GM21576 (cell line): ENCODE data around the gene FBXL13.
"Not testable (repeated sequence)": the region's sequence is repeated elsewhere in the genome, so short reads cannot be mapped to it uniquely, and the experiment has no call there.

Experiments
- ATAC-seq: cut with Tn5 transposase; IDR thresholded peaks from one replicate; pipeline ENCODE4 v1.9.1; 2021; ENCODE audit warnings: mild to moderate bottlenecking, moderate library complexity; ENCODE audit not compliant: unreplicated experiment

Gene FBXL13

DNA sequence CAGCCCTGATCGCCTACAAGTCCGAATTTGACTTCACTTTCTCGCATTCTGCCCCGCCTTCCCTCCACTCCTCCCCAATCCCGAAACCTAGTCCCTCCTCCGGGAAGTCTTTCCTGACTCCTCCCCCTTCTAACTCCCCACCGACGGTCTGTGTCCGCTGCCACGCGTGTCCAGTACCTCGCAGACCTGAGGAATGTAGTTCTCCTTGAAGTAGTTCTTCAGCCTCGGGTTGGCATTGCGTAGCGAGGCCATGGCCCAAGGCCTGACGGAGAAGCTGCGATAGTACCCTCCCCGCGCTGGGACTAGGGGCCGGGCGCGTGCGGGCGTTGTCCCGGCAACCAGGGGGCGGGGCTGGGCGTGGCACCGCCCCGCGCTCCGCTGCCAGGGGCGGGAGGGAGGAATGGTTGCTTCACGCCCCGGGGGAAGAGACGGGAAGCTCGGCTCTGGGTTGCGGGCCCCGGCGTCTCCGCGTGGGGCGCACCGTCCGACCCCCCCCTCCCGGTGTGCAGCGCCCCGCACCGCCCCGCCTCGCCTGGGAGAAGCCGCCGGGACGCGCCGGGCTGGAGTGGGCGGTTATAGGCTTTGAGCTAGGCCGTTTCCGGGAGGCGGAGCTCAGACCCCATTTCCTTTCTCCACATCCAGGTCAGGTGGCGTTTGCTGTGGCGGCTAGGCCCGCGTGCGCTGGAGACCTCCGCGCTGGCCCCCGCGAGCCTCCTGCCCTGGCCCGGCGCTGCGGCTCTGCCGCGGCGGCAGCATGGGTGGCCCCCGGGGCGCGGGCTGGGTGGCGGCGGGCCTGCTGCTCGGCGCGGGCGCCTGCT is at the start of gene FBXL13, which contains the start of gene ARMC10:
Gene FBXL13, minus strand, starts transcription at position 278 of the 818 bp plus-strand sequence.
Gene ARMC10, plus strand, starts transcription at position 622 of the 818 bp plus-strand sequence. Its CDS starts 133 bp downstream, at position 755.
- ATAC-seq, result peak; percentile 87

DNA sequence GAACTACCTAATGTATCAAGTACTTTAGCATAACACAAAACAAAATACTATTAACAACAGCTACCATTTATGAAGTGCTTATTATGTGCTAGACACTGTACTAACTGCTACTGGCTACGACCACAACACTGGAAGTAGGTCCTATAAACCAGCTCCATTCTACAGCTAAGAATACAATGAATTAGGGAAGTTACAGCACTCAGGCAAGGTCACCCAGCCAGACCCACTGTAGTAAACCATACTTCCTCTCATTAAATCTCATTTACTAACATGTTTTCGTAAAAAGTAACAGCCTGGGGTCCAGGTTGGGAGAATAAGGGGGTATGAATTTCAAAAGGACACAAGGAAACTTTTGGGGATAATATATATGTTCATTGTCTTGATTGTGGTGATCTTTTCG is 48.9 kb upstream of the FBXL13 start:
- ATAC-seq, result no peak

DNA sequence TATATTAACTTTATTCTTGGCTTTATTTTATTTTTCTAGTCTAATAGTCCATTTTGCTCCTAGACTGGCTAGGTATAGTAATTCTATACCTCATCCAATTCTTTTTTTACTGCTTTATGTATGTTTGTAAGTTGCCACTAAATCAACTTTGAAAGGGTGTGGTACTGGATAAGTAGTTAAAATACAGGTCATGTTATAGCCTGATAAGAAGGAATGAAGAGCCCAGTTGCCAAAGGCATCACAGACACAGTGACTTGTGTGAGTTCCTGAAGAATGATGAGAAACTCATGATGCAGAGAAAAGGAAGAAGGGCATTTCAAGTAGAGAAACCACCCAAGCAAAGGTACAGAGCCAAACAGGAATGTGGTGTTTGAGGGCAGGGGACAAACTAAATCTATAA is 47.0 kb upstream of the FBXL13 start:
- no peak for ATAC-seq

DNA sequence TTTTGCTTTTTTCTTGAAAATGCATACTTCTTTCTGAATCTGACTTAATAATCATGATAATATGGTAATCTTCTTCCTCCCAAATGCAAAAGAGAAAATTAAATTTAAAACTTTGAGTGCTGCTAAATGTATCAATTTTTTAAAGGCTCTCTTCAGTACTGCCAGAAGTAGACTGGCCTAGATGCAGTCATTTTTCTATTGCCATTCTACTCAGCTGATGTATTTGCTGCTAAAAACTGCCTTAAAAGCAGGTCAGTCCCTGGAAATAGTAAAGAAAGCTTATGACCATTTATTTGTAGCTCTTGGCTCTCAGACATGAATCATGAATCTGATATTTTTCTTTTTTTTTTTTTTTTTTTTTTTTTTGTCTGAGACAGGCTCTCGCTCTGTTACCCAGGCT is 45.8 kb upstream of the FBXL13 start:
- no peak for ATAC-seq

DNA sequence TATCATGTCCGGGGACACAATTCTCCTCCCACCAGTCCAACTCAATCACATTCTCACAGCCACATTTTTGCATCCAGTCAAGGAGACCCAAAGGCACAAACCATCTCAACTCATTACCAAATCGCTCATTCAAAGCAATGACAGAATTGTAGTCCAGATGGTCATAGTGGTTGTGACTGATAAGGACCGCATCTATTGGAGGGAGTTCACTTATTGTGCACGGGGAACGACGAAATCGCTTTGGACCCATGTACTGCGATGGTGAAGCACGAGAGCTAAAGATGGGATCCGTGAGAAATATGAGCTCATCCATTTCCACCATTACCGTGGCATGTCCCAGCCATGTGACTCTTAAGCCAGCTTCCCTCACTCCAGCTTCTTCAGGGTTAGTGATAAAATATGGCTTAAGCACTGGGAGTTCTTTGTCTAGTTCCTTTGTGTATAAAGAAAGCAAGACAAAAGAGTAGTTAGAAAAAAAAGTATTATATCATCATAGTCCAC is 45.2 kb upstream of the FBXL13 start:
- ATAC-seq, result no peak

DNA sequence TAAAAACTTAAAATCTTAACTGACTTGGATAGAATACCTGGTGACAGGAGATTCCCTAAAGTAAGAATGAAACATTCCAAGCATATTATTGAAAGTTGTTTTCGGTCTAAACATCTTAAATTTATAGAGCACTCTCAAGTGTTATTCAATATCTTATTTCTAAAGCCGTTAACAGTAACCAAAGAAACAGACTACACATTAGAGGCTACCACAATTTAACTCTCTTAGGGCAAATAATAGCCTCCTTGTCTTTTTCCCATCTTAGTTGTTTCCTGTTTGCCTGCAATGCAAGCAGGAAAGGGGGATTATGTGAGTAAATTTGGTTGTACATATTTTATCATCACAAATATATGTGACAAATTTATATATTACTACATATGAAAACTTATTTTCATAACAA is 42.9 kb upstream of the FBXL13 start:
- ATAC-seq, result no peak

DNA sequence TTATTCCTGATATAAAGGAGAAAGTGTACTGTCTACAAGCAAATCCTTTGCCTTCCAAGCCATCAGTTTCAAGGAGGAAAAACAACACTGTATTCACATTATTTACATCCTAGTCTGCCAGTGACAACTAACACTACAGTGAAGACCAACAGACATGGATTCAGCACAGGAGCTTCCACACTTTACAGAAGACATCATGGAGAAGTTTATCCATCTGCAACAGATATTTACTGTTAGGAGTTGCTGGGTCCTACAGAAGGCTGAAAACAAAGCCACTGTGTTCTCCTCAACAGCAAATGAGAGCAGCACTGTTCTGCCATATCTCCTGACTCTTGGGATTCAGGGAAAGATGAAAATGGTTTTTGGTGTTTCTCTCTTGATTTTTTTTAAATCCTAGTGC is 42.4 kb upstream of the FBXL13 start:
- no peak for ATAC-seq

DNA sequence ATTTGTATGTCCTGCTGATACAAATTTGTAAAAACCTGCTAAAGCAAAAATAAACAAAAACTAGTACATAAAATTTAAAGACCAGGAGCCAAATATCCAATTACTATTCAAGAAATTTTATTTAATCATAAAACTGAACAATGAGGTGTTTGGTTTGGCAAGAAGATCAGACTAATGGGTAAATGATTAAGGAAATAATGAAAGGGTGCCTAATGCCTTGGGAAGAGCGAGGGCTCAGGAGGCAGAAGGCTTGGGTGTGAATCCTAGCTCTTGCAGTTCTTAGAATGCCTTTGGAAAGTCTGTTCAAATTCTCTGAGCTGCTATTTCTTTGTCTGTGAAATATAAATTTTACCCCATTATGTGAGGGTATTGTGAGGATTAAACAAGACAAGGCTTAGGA is 41.9 kb upstream of the FBXL13 start:
- no peak for ATAC-seq

DNA sequence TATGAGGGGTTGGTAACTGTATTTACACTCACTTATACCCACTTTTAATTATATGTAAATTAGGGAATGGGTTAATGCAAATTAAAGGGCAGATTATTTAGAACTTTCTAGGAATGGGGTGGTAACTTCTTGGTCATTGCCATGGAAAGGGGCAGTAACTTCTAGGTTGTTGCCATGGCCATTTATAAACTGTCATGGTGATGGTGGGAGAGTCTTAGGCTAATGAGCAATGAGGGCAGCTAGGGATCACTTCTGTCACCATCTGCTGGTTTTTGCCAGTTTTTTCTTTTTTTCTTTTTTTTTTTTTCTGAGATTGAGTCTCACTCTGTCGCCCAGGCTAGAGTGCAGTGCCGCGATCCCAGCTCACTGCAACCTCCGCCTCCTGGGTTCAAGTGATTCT is 41.2 kb upstream of the FBXL13 start:
- ATAC-seq, result no peak

DNA sequence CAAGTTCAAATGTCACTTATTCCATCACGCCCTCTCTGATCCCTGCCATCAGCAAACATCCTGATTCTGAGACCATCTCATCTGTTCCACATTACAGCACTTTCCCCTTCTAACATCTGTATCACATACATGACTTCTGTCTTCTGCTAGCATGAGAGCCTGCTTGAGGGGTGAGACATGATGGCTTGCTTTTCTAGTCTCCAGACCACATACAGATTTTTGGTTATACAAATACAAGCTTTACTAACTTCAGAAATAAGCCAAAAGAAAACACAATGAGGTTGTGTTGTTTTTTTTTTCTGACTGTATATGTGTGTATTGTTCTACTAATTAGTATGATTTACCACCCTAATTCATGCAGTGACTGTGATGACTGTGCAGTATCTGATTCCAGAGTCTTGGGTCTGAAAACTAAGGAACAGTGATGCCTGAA is 40.0 kb upstream of the FBXL13 start:
- ATAC-seq, result no peak

DNA sequence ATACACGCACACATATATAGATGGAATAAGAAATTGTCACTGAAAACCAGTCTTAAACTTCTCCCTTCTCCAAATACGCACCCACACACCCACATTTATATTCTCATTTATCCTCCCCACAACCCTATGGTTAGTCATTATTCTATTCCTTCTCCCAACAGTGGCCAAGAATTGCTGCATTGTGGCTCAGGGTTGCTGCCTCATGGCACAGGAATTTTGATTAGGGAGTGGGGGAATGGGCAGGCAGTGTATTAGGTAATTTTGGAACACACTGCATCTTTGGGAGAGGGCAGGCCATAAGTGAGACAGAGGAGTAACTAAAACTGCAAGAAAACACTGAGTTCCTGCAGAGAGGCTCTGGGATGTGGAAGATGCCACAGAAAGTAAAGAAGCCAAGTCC is 38.6 kb upstream of the FBXL13 start:
- no peak for ATAC-seq

DNA sequence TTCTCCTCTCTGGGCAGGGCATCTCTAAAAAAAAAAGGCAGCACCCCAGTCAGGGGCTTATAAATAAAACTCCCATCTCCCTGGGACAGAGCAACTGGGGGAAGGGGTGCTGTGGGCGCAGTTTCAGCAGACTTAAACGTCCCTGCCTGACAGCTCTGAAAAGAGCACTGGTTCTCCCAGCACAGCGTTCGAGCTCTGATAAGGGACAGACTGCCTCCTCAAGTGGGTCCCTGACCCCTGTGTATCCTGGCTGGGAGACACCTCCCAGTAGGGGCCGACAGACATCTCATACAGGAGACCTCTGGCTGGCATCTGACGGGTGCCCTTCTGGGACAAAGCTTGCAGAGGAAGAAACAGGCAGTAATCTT is 32.1 kb upstream of the FBXL13 start:
- ATAC-seq, result not testable (repeated sequence)

DNA sequence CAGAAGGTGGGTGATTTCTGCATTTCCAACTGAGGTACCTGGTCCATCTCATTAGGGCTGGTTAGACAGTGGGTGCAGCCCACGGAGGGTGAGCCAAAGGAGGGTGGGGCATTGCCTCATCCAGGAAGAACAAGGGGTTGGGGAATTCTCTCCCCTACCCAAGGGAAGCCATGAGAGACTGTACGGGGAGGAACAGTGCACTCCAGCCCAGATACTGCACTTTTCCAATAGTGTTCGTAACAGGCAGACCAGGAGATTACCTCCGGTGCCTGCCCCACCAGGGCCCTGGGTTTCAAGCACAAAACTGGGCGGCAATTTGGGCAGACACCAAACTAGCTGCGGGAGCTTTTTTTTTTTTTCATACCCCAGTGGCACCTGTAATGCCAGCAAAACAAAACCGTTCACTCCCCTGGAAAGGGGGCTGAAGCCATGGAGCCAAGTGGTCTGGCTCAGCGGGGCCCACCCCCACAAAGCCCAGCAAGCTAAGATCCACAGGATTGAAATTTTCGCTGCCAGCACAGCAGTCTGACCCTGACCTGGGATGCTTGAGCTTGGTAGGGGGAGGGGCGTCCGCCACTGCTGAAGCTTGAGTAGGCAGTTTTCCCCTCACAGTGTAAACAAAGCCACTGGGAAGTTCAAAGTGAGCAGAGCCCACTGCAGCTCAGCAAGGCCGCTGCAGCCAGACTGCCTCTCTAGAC is 31.6 kb upstream of the FBXL13 start:
- no peak for ATAC-seq

DNA sequence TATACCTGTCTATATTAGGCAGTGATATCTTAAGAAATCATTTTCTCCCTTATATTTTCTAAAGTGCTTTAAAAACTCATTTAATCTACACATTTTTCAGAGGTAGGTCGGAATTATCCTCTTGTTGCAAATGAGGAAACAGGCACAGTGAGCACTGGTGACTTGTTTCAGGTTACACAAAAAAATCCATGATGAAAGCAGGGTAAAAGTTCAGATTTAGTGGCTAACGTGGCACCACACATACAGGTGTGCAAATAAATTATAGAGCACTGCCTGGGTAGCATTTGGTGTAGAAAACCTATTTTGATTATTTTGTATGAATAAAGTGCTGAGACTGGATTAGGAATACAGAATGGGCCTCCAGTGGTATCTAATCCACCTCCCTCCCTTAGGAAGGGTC is 26.9 kb upstream of the FBXL13 start:
- ATAC-seq, result no peak

DNA sequence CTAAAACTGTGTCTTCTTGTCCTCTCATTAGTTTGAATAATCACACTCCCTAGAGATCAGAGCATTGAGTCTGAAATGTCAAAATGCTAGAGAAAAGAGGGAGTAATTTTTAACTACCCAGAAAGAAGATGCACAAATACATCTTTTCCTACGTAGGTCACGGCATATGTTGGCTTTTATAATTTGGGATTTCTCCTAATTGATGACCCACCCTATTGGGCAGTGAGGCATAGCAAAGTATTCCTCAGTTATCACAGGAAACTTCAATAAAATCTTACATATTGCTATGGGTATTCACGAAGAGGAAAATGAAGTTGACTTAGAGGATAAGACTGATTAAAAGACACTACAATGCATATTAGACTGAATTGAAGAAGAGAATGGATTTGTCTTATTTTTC is 25.8 kb upstream of the FBXL13 start:
- no peak for ATAC-seq

DNA sequence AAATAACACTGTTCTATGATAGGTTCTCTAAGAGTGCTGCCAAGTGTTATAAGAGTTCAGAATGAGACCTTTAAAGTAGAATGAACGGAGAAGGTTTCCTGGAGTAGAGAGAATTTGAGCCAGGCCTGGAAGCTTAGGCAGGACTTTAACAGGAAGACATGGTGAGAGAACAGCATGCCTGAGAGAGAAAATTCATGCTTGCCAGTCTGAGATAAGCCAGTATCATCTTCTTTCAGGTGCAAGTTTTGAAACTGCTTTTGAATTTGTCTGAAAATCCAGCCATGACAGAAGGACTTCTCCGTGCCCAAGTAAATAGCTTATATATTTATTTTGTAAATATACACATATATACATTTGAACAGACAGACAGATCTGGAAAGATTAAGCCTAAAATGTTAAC is 22.4 kb upstream of the FBXL13 start:
- ATAC-seq, result no peak

DNA sequence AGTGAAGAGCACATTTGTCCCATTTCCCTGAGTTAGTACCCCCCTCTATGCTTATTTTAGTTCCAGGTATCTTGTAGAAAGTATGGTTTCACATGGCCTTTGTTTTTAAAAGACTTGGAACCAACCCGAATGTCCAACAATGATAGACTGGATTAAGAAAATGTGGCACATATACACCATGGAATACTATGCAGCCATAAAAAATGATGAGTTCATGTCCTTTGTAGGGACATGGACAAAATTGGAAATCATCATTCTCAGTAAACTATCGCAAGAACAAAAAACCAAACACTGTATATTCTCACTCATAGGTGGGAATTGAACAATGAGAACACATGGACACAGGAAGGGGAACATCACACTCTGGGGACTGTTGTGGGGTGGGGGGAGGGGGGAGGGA is 21.0 kb upstream of the FBXL13 start:
- ATAC-seq, result not testable (repeated sequence)

DNA sequence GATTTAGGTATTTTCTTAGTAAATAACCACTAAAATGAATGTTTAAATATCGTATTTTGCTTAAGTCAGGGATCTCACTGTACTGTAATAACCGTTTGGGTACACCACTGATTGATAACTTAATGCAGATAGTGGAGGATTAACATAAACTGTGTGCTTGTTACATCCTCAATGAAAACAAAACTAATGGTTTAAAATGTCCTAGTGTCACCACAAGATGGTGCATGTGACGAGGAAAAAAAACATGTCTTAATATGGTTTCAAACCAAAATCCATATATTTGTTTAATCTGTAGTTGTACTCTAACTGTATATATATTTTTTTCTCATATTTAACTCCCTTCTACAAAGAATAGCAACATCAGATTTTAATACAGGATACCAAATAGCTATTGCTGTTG is 19.5 kb upstream of the FBXL13 start:
- no peak for ATAC-seq

DNA sequence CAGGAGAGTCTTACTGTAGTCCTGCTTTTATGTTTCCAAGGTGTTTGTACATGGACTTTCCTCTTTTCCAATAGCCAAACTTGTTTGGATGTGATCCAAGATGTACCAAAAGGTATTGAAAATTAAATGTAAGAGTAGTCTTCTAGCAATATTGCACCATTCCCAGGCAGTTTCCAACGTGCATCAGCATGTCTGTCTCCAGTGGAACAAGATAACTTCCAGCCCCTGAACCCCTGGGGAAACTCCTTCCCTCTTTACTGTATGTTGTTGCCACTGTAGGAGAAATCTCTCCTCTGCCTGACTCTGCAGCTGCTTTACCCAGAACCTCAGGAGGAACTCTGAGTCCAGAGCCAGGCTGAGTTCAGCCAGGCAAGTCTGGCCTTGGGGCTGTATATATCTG is 18.8 kb upstream of the FBXL13 start:
- no peak for ATAC-seq

DNA sequence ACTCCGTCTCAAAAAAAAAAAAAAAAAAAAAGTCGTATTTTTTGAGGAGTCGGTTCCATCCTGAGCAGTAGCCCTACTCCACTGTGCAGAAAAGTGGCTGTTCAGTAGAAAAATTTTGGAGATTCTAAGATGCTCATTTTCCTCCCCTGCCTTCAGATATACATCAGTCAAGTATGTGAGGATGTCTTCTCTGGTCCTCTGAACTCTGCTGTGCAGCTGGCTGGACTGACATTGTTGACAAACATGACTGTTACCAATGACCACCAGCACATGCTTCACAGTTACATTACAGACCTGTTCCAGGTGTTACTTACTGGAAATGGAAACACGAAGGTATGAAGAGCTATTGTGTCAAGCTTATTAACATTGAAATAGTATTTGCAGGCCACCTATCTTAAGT is 17.7 kb upstream of the FBXL13 start:
- not testable (repeated sequence) for ATAC-seq

DNA sequence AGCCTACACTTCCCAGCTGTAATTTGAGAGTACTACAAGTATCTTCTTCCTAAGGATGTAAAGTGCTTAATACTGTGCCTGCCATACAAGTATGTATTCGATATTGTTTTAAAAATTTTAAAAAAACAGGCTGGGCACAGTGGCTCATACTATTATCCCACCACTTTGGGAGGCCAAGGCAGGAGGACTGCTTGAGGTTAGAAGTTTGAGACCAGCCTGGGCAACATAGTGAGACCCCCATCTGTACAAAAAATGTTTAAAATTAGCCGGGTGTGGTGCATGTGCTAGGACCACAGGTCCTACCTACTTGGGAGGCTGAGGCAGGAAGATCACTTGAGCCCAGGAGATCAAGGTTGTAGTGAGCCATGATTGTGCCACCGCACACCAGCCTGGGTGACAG is 8.6 kb upstream of the FBXL13 start:
- no peak for ATAC-seq

DNA sequence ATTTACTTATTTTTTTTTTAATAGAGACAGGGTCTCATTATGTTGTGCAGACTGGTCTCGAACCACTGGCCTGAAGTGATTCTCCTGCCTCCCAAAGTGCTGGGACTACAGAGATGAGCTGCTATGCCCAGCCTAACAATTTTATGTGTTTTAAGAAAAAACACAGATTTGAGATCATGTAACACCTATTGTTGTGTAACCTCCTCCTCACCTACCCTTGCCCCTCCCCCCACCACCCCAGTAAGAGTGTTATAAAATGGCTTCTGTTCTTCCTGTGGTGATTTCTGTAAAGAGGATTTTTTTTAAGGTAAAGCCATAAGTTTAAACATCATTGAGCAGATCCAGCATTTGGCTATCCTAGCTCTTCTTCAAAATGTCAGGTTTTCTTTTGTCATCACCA is 7.9 kb upstream of the FBXL13 start:
- no peak for ATAC-seq
